MCF 10A (cell line): ENCODE data around the gene HEPN1. TPM values are rescaled to one million over a fixed set of nuclear protein-coding genes. Genes with fewer than 3 reads are reported as not detected.

Source experiments
- BruUV-seq: library from RNA; stranded (reverse); fragments of 400-500 nt; replicated peaks from 2 replicates; lab custom pipeline; 2021; lab: Mats Ljungman, UMichigan
- CTCF ChIA-PET: fragments of 300-600 bp; sonication (Branson Sonifier 250); formaldehyde crosslinking; extraction: SDS; loops from one replicate; lab custom pipeline; 2021; ENCODE audit warnings: antibody characterized with exemption, inconsistent platforms; lab: Yijun Ruan, JAX
- POLR2A ChIA-PET: fragments of 300-600, 350-650 bp; sonication (Branson Sonifier 250); formaldehyde crosslinking; extraction: SDS; loops from one replicate; lab custom pipeline; 2020; ENCODE audit warnings: antibody characterized with exemption, inconsistent platforms; lab: Yijun Ruan, JAX
- DNase-seq: peaks from one replicate; pipeline ENCODE4 v3.0.0-alpha.2; 2018; ENCODE audit not compliant: unreplicated experiment
- H3K27ac Mint-ChIP-seq: one replicate; pipeline ENCODE4 v1.8.0; 2022; ENCODE audit warnings: mild to moderate bottlenecking, low read depth, mixed read lengths; ENCODE audit not compliant: unreplicated experiment
- H3K27me3 Mint-ChIP-seq: one replicate; pipeline ENCODE4 v1.8.0; 2022; ENCODE audit warnings: mixed read lengths; ENCODE audit not compliant: insufficient read depth, unreplicated experiment
- H3K36me3 Mint-ChIP-seq: one replicate; pipeline ENCODE4 v1.8.0; 2022; ENCODE audit warnings: mild to moderate bottlenecking, moderate library complexity, mixed read lengths; ENCODE audit not compliant: insufficient read depth, unreplicated experiment
- H3K4me1 Mint-ChIP-seq: one replicate; pipeline ENCODE4 v1.8.0; 2022; ENCODE audit warnings: mixed read lengths; ENCODE audit not compliant: insufficient read depth, unreplicated experiment
- H3K4me3 Mint-ChIP-seq: one replicate; pipeline ENCODE4 v1.8.0; 2022; ENCODE audit warnings: mild to moderate bottlenecking, moderate library complexity, mixed read lengths; ENCODE audit not compliant: unreplicated experiment
- H3K9me3 Mint-ChIP-seq: one replicate; pipeline ENCODE4 v1.8.0; 2022; ENCODE audit warnings: mixed read lengths; ENCODE audit not compliant: unreplicated experiment
- intact Hi-C: fragments of 100-400 bp; cut with micrococcal nuclease; formaldehyde crosslinking; loops from 2 replicates; pipeline ENCODE4 v1.14.1; 2022
- total RNA-seq: library from RNA; stranded (reverse); gene quantifications from 2 replicates; pipeline ENCODE4 v1.2.3, GENCODE V29; 2022
- TF ChIP-seq, protein P1 (sequence below): fragments of 200-600 bp; IDR thresholded peaks from one replicate; pipeline ENCODE4 v1.8.0; 2022; ENCODE audit warnings: antibody characterized with exemption, mild to moderate bottlenecking; ENCODE audit not compliant: unreplicated experiment

The HEPN1 gene
- total RNA-seq, 1 experiment from 2014 or later = not detected

- ChIA-PET POLR2A (interaction anchor here (0.6 to 6.1 kb wide), 12 partner anchors 10 to 677 kb away, joined by 3 to 43 read pairs (median 4); partner anchors contain the start of genes CCDC15, HEPN1 and MSANTD2), CTCF (interaction anchor here (0.6 to 3.7 kb wide), 6 partner anchors 11 to 1373 kb away, joined by 3 to 18 read pairs (median 5); partner anchors contain the start of gene ROBO3)
- TF ChIP-seq, protein P1, sequence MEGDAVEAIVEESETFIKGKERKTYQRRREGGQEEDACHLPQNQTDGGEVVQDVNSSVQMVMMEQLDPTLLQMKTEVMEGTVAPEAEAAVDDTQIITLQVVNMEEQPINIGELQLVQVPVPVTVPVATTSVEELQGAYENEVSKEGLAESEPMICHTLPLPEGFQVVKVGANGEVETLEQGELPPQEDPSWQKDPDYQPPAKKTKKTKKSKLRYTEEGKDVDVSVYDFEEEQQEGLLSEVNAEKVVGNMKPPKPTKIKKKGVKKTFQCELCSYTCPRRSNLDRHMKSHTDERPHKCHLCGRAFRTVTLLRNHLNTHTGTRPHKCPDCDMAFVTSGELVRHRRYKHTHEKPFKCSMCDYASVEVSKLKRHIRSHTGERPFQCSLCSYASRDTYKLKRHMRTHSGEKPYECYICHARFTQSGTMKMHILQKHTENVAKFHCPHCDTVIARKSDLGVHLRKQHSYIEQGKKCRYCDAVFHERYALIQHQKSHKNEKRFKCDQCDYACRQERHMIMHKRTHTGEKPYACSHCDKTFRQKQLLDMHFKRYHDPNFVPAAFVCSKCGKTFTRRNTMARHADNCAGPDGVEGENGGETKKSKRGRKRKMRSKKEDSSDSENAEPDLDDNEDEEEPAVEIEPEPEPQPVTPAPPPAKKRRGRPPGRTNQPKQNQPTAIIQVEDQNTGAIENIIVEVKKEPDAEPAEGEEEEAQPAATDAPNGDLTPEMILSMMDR = no peak
- DNase-seq = peak; percentile 94
- Mint-ChIP-seq H3K4me3 (peak overlapping the region; percentile 10), H3K27ac (peak overlapping the region; percentile 92), H3K36me3 (peaks cover 5% of the 10 kb centered on the region), H3K4me1 (peaks cover 59% of the 10 kb centered on the region), H3K27me3 (no peaks in the 10 kb centered on the region), H3K9me3 (no peaks in the 10 kb centered on the region)
- intact Hi-C loops = loop anchor here (1.0 to 2.0 kb wide), 4 partner anchors 22 to 185 kb away; partner anchors contain the start of gene CCDC15
- no TSS peak for BruUV-seq
These were observed 20.8 kb upstream of the HEPN1 start for GRCh38 chr11:124898263-124898680.

DNA sequence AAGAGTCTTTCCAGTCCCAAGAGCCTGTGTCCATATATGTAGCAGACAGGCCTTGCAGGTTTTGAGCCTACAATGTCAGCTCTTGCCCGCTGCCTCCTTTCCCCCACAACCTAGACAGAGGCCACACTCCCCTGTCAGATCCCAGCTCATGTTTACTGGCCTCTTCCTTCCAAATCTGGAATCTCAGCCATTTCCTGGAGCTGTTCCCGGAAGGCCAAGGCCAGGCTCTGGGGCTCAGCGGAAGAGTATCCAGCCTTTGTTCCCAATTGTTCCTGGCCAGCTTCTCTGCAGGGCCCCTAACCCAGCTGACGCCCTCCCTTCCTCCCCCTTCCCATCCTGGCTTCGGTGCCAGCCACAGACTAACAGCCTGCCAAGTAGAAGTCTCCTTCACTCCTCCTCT lies 20.3 kb upstream of the HEPN1 start:
- peak; percentile 76 for DNase-seq
- BruUV-seq = TSS peak; percentile 70
- no peaks in the 10 kb centered on the region for H3K27me3 Mint-ChIP-seq

GRCh38 chr11:124899383-124900145 lies 19.5 kb upstream of the HEPN1 start:
- DNase-seq = peak; percentile 14
- Mint-ChIP-seq H3K4me3 (peak overlapping the region; percentile 1), H3K27ac (peak overlapping the region; percentile 92), H3K9me3 (no peaks in the 10 kb centered on the region), H3K4me1 (peaks cover 59% of the 10 kb centered on the region), H3K36me3 (peaks cover 5% of the 10 kb centered on the region), H3K27me3 (no peaks in the 10 kb centered on the region)
- TF ChIP-seq, protein P1 = no peak
- CTCF ChIA-PET = interaction anchor here (0.5 to 3.7 kb wide), 5 partner anchors 23 to 452 kb away, joined by 3 to 18 read pairs (median 3); partner anchors contain the start of genes CCDC15 and ROBO3
- no TSS peak for BruUV-seq
- intact Hi-C loops = loop anchor here (2.0 kb wide), 2 partner anchors 63 to 183 kb away; no protein-coding TSS in a partner anchor
- POLR2A ChIA-PET = interaction anchor here (1.0 to 6.1 kb wide), 4 partner anchors 8 to 54 kb away, joined by 4 to 43 read pairs (median 8); partner anchors contain the start of gene CCDC15

More for the DNA sequence above, 20.3 kb upstream of the HEPN1 start:
- Mint-ChIP-seq H3K9me3 (no peaks in the 10 kb centered on the region), H3K4me3 (peak overlapping the region; percentile 10), H3K27ac (peak overlapping the region; percentile 92), H3K36me3 (peaks cover 5% of the 10 kb centered on the region), H3K4me1 (peaks cover 59% of the 10 kb centered on the region)
- CTCF ChIA-PET = interaction anchor here (0.6 to 3.7 kb wide), 5 partner anchors 23 to 243 kb away, joined by 3 to 18 read pairs (median 3); partner anchors contain the start of genes CCDC15 and ROBO3
- TF ChIP-seq, protein P1 = no peak
- intact Hi-C loops = loop anchor here (1.0 to 2.0 kb wide), 4 partner anchors 22 to 184 kb away; partner anchors contain the start of gene CCDC15
- POLR2A ChIA-PET = interaction anchor here (0.6 to 6.1 kb wide), 10 partner anchors 10 to 676 kb away, joined by 3 to 43 read pairs (median 4); partner anchors contain the start of genes CCDC15, HEPN1 and MSANTD2
